Middle frontal gyrus (tissue), 1 donor: ENCODE measurements around the gene SNAI3.
A peak's percentile ranks its signal among the peaks of the same experiment; 100 is the strongest.

Experiments used
- DNase-seq: peaks from one replicate; pipeline ENCODE4 v3.0.0-alpha.2; 2015; ENCODE audit warnings: low spot score; ENCODE audit errors: extremely low spot score

Gene SNAI3

GRCh38 chr16:88691924-88692560, 5.7 kb upstream of the SNAI3 start:
- DNase-seq, result no peak

- DNase-seq, result no peak
These were observed 5.0 kb upstream of the SNAI3 start for GRCh38 chr16:88691129-88691813.

- no peak for DNase-seq
These were observed 4.2 kb upstream of the SNAI3 start for GRCh38 chr16:88690341-88691128.

GRCh38 chr16:88688013-88688778, 1.9 kb upstream of the SNAI3 start:
- no peak for DNase-seq

DNA sequence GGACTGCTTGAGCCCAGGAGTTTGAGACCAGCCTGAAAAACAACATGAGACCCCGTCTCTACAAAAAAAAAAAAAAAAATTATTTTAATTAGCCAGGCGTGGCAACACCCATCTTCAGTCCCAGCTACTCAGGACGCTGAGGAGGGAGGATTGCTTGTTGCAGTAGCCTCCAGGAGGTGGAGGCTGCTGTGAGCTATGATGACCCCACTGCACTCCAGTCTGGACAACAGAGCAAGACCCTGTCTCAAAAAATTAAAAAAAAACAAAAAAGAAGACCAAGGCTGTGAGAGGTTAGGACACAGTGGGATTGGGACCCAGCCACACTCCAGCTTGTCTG, 1.3 kb upstream of the SNAI3 start:
- no peak for DNase-seq

DNA sequence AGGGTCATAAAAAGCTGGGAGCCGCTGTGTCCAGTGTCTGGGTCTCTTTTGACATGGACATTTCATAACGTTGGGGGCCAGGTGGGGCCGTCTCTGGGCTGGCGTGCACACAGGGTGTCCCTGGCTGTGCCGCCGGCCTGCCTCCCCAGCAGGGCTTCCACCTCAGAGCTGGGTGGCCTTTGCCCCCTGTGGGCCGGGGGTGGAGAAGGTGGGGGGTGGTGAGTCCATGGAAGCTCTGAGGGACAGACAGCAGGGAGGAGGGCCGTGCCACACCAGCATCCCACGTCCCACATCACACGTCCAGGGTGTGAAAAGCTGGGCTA, 908 bp upstream of the SNAI3 start:
- no peak for DNase-seq

DNA sequence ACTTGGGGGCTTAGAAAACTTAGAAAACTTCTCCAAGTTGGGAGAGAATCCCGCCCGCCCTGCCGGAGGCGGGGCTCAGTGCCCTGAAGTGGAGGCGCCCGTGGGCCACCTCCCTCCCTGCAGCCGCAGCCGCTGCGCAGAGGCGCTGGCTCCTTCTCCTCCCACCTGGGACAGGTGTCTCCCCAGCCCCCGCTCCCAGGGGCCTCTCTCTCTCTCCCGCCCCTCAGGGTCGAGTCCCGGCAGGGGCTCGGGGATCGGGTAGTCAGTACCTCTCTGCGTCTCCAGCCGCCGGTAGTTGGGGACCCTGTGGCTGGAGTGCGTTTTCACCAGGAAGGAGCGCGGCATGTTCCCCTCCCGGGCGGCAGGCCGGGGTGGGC, 257 bp downstream of the SNAI3 start:
- DNase-seq, result no peak

DNA sequence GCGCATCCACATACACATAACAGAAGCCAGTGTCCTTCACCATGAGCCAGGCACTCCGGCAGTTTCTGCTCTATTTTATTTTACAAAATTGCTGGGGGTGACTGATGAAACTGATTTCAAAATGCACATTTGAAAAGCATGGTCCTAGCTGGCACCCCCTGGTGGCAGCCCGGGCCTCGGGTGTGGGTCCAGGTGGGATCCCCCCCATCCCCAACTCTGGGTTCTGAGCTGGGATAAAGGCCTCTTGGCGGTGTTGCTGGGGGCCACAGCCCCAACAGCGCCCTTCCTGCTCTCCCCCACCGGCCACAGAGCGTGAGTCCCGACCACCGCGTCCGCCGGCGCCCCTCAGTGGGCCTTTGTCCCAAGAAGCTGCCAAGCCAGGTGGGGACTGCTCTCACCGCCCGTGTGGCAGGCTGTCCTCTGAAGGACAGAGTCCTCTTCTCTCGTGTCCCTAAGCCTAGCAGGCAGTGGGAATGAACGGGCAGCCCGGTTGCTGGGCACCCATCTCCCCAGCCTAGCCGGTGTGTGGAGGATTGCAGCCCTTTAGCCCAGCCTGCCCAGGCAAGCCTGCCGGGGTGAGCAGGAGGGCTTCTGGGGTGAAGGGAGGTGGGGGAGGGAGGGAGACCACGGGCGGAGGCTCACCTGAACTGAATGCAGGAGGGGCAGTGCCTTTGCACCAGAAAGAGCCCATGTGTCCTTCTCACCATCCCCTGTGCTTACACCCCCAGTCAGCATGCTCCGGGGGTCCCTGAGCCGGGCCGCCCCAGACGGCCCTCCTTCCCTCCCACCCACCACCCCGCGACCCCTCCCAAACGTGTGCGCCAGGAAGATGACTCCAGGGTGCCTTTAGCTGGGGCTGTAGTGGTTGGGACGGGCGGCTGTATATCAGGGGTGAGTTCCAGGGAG, 898 bp downstream of the SNAI3 start:
- no peak for DNase-seq

- DNase-seq, result no peak
These were observed 1.6 kb downstream of the SNAI3 start for GRCh38 chr16:88684569-88685155.

GRCh38 chr16:88681709-88682451, 4.4 kb downstream of the SNAI3 start:
- DNase-seq, result peak; percentile 69

DNA sequence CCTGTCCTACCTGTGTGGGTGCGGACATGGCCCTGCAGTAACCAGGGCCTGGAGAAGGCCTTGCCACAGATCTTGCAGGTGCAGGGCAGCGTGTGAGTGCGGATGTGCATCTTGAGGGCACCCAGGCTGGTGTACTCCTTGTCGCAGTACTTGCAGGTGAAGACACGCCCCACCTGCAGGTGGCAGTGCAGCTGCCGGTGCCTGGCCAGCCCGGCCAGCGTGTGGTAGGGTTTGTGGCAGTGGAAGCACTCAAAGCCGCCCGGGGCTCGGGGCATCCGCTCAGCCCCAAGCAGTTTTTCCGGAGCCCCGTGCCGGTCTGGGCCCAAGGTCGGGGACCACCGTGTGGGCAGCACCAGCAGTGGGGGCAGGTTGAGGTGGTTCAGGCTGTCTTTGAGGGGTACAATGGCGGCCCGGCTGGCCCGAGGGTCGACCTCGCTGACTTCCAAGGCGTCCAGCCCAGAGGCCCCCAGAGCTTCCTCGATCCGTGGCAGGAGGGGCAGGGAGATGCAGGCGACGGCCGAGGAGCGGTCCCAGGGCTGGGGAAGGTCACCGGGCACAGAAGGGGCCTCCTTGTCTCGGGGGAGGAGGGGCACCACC, 5.1 kb downstream of the SNAI3 start:
- DNase-seq, result no peak

DNA sequence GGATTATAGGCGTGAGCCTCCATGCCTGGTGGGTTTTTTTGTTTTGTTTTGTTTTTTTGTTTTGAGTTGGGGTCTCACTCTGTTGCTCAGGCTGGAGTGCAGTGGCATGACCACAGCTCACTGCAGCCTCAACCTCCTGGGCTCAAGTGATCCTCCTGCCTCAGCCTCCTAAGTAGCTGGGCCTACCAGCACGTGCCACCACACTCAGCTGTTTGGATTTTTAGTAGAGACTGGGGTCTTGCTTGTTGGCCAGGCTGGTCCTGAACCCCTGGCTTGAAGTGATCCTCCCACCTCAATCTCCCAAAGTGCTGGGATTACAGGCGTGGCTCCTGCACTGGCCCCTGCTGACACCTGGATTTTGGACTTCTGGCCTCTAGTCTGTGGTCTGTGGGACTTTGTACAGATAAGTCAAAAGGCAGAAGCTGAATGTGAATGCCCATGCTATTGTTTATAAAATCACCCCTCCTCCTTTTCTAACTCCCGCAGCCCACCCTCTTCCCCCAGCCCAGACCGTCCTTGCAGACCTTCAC, 5.7 kb downstream of the SNAI3 start:
- DNase-seq, result no peak

DNA sequence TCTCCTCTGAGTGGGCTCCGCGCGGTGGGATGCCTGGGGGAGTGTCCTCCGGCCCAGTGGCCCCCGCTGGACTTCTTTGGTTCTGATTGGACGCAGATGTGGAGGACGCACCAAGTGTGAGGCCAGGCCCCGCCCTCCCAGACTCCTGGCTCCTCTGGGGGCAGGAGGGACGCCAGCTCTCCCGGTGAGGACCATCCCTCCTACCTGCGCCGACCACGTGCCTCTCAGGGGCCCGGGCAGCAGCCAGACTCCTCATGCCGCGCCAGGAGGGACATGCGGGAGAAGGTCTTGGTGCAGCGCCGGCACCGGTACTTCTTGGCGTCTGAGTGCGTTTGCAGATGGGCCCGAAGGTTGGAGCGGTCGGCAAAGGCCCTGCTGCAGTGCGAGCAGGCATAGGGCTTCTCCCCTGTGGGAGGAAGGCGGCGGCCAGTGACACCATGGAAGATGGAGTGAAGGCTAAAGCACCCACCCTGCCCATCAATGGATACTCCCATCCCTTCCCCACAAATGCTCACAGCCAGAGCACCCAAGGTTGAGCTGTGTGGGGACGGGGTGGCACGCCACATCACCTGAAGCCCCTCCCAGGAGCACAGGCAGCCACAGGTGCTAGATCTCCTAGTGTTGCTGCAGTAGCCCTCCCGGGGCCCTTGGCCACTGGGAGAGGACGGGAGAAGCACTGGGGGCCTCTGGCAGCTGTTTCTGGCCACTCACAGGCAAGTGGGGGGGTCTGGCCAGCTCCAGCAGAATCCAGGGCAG, 7.9 kb downstream of the SNAI3 start:
- DNase-seq, result no peak

- no peak for DNase-seq
These were observed 8.6 kb downstream of the SNAI3 start for GRCh38 chr16:88677721-88678120.

GRCh38 chr16:88676502-88677242, 9.6 kb downstream of the SNAI3 start:
- DNase-seq, result no peak

DNA sequence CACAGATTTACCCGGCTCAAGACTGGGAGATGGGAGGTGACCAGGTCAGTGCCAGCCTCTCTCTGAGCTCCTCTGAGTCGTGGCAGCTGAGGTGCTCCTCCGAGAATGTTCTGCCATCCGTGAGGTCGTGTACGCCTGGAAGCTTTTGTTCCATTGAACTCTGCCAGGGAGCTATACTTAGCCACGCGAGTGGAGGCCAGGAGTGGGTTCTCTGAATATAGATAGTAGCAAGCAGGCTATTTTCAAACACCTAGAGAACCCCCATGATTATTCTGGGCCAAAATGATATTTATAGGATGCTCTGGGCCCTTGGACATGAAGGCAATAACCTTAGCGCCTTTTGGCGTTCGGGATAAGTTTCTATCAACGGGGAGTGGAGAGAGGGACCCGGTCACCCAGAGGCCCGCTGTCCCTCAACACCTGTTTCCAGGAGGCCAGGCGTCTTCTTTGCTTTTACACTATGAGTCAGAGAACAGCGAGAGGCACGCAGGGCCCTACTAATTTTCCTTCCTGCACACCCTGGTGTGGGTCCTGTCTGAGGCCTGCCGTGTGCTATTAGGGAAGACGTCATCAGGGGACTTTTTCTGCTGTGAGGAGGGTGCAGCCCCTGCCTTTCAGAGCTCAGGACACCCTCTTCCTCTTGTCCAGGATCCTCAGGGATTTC, 12.5 kb downstream of the SNAI3 start:
- no peak for DNase-seq

DNA sequence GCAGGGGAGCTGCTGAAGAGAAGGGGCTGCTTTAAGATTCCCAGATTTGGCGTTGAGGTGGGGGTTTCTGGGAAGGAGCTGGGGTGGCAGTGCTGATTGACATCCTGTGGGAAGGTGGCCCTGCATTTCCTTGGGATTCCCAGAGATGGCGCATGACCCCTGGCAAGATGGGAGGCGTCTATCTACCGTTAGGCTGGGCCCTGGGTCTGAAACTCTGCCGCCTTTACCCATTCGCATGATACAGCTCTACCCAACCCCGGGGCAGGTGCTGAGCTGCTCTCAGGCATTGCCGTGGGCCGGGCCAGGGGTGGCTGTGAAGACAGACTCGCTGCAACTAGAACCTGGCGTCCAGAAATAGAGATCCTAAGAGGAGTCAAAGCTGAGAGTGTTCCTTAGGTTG, 13.5 kb downstream of the SNAI3 start:
- no peak for DNase-seq
